Activated T-cell treated with anti-CD3 and anti-CD28 coated beads for 1 hour (primary cell): Measurements from ENCODE around the gene NHSL2.
A peak's percentile ranks its signal among the peaks of the same experiment; 100 is the strongest.

Source experiments
- DNase-seq: peaks from one replicate; pipeline ENCODE4 v3.0.0-alpha.2; 2020; ENCODE audit warnings: low read depth

Gene NHSL2

GRCh38 chrX:72079607-72080006 is 169.0 kb downstream of the NHSL2 start:
- DNase-seq, result no peak

- DNase-seq, result no peak
These were observed 169.5 kb downstream of the NHSL2 start for GRCh38 chrX:72080150-72080549.

GRCh38 chrX:72080800-72081199 is 170.2 kb downstream of the NHSL2 start:
- DNase-seq, result no peak

GRCh38 chrX:72081605-72082320 is 171.1 kb downstream of the NHSL2 start:
- no peak for DNase-seq

- DNase-seq, result no peak
These were observed 172.6 kb downstream of the NHSL2 start for GRCh38 chrX:72083291-72083690.

GRCh38 chrX:72084114-72084513 is 173.5 kb downstream of the NHSL2 start:
- no peak for DNase-seq

- DNase-seq, result no peak
These were observed 176.3 kb downstream of the NHSL2 start for GRCh38 chrX:72086995-72087394.

- no peak for DNase-seq
These were observed 178.1 kb downstream of the NHSL2 start for GRCh38 chrX:72088761-72089160.

- DNase-seq, result no peak
These were observed 178.6 kb downstream of the NHSL2 start for GRCh38 chrX:72089254-72089653.

- peak; percentile 42 for DNase-seq
These were observed 184.2 kb downstream of the NHSL2 start for GRCh38 chrX:72094894-72095293.

- DNase-seq, result no peak
These were observed 184.7 kb downstream of the NHSL2 start for GRCh38 chrX:72095370-72095769.

GRCh38 chrX:72097098-72097497 is 186.5 kb downstream of the NHSL2 start:
- no peak for DNase-seq

- DNase-seq, result no peak
These were observed 189.6 kb downstream of the NHSL2 start for GRCh38 chrX:72100051-72100755.

GRCh38 chrX:72100824-72101351 is 190.2 kb downstream of the NHSL2 start:
- peak; percentile 32 for DNase-seq

- DNase-seq, result no peak
These were observed 191.0 kb downstream of the NHSL2 start for GRCh38 chrX:72101597-72102037.

GRCh38 chrX:72102126-72102525 is 191.5 kb downstream of the NHSL2 start:
- no peak for DNase-seq

- DNase-seq, result no peak
These were observed 192.1 kb downstream of the NHSL2 start for GRCh38 chrX:72102760-72103159.

GRCh38 chrX:72105436-72105835 is 194.8 kb downstream of the NHSL2 start:
- no peak for DNase-seq

GRCh38 chrX:72107320-72107719 is 196.7 kb downstream of the NHSL2 start:
- no peak for DNase-seq

GRCh38 chrX:72107841-72108595 is 197.4 kb downstream of the NHSL2 start:
- no peak for DNase-seq

GRCh38 chrX:72108666-72109065 is 198.0 kb downstream of the NHSL2 start:
- no peak for DNase-seq

GRCh38 chrX:72110051-72110875 is 199.6 kb downstream of the NHSL2 start:
- no peak for DNase-seq
